GM21528 (cell line): Measurements from ENCODE around the gene EPX.
"Not testable (repeated sequence)": the region's sequence is repeated elsewhere in the genome, so short reads cannot be mapped to it uniquely, and the experiment has no call there.

Experiments used
- ATAC-seq: cut with Tn5 transposase; IDR thresholded peaks from one replicate; pipeline ENCODE4 v1.9.1; 2021; ENCODE audit warnings: mild to moderate bottlenecking, moderate library complexity; ENCODE audit not compliant: unreplicated experiment, low FRiP score

The EPX gene

DNA sequence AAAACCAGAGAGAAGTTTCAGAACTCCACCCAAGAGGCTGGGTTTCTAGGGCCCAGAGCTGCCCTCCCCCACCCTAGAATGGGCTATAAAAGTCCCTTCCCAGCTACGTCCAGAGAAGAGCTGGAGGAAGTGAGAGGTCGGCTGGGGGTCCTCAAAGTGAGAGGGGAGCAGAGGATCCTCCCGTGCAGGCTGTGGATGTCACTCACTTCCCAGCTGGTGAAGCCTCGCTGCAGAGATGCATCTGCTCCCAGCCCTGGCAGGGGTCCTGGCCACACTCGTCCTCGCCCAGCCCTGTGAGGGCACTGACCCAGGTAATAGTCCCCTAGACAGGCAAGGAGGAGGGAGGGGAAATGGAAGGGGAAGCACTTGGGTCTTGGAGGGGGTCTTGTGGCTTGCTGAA is at the start of gene EPX:
Gene EPX (plus strand): TSS at position 115 of the 400 bp plus-strand sequence. CDS start 121 bp downstream, at position 236.
- ATAC-seq = no peak

- not testable (repeated sequence) for ATAC-seq
These were observed 49.2 kb upstream of the EPX start for GRCh38 chr17:58143335-58143734.

DNA sequence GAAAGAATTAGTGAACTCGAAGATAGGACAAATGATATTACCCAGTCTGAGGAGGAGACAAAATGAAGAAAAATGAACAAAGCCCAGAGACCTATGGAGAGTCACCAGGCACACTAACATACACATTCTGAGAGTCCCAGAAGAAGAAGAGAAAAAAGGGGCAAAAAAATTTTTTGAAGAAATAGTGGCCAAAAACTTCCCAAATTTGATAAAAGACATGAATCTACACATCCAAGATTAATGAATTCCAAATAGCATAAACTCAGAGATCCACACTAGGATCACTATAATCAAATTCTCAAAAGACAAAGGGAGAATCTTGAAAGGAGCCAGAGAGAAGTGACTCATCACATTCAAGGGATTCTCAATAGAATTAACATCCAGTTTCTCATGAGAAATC is 47.7 kb upstream of the EPX start:
- ATAC-seq = no peak

DNA sequence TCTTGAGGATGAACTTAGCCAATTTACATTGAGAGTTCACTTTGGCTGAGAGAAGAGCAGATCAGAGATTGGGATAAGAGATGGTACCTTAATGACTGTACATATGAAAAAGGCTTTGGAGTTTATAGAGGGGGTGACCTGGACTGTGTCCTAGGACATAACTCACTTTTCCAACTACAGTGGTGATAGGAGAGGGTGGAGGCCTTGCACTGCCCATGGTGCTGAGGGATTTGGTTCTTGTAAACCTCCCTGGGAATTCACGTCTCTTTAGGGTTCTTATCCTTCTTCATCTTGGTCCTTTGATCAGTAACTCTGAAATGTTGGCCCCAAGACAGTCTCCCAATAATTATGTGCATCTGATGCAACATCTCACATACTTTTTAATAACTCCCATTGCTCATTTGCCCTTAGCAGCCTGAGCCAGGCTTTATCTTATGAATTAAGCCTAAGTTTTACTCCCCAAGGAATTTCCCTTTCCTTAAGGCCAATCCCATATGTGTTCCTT is 44.5 kb upstream of the EPX start, which contains the start of gene OR4D1:
Gene OR4D1 (plus strand): TSS at position 455 of the 505 bp plus-strand sequence. CDS start 6,770 bp downstream, outside the sequence.
- ATAC-seq = no peak

- no peak for ATAC-seq
These were observed 43.9 kb upstream of the EPX start for GRCh38 chr17:58148609-58149008.

DNA sequence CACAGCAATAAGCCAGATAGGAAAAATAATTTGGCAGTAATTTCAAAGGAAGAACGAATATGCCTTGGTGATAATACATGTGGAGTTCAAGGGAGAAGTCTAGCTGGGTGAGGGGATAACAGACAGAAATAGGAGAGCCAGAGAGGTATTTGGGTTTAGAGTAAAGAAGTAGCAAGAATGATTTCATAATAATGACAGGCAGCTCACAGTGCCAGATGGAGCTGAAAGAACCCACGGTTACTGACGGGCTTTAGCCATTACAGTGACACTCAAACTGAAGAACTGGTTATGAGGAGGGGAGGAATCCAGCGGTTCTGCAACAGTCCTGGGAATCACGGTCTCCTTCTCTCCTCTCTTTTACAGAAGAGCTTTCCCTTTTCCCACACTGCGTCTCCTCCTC is 42.1 kb upstream of the EPX start:
- ATAC-seq = no peak

DNA sequence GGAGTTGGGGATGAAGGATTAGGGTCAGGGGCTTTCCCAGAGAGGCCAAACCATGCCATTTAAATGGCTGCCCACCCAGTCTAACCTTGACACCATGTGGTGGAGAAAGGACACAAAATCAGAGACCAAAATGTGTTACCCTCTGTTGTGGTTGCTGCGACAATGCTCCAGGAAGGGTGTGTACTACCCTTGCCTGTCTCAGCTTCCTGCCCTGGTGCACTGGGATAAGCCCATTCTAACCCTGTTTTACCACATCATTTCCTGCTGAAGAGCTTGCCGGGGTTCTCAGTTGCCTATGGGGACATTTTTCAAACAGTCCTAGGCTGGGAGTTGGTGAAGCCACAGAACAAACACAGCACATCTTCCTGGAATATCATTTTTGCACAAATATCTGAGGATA is 39.5 kb upstream of the EPX start:
- no peak for ATAC-seq

- ATAC-seq = no peak
These were observed 38.9 kb upstream of the EPX start for GRCh38 chr17:58153671-58154070.

GRCh38 chr17:58156839-58157803 is 35.4 kb upstream of the EPX start:
- no peak for ATAC-seq

DNA sequence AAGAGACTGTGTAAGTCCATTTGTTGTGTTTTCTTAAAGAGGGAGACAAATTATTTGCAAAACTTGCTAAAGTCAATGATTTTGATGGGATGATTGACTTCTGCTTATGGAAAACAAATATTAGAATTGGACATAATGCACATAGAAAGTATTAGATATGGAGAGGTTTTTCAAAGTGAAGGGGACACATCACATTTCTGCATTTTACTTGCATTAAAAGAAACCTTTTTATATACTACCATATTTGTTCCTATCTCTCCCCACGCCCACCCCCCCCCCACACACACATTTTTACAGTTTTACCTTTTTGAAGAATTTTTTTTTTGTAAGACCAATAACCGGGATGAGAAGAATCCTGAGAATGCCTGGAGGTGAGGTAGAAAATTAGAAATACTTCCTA is 34.3 kb upstream of the EPX start:
- ATAC-seq = no peak

GRCh38 chr17:58161566-58161965 is 31.0 kb upstream of the EPX start:
- no peak for ATAC-seq

DNA sequence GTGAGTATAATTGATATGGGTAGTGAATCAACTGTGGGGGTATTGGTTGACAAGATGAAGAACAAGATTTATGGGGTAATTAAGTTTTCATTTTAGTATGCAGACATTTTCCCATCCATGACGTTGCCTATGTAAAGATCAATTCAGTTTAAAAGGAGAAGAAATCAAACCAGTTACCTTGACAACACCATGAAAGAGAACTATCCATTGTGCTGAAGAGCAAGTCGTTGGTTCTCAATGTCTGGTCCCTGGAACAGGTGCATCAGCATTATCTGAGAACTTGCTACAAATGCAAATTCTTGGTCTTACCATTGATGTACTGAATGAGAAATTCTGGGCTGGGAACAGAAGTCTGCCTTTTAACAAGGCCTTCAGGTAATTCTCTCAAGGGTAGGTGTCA is 26.5 kb upstream of the EPX start:
- ATAC-seq = no peak

DNA sequence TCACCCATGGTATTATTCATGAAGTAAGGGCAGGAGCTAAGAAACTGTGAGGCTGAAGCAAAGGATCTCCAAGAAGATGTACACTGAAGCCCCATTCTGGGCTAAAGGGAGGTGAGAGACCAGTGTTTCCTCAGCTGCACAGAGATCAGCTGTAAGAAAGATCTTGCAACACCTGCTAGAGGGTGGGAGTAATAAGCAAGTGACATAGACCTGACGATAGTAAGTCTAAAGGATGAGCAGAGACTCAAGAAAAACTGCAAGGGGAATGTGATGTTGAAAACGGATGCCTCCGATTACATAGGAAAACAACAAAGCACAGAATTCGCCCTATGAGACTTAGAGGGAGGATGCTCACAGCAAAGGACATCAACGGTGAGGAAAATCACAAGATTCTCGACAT is 25.8 kb upstream of the EPX start, which contains the start of gene OR4D2:
Gene OR4D2 (plus strand): TSS at position 301 of the 400 bp plus-strand sequence. CDS start 2,674 bp downstream, outside the sequence.
- no peak for ATAC-seq

GRCh38 chr17:58170622-58171021 is 21.9 kb upstream of the EPX start:
- ATAC-seq = no peak

GRCh38 chr17:58172369-58173071 is 20.0 kb upstream of the EPX start:
- no peak for ATAC-seq

DNA sequence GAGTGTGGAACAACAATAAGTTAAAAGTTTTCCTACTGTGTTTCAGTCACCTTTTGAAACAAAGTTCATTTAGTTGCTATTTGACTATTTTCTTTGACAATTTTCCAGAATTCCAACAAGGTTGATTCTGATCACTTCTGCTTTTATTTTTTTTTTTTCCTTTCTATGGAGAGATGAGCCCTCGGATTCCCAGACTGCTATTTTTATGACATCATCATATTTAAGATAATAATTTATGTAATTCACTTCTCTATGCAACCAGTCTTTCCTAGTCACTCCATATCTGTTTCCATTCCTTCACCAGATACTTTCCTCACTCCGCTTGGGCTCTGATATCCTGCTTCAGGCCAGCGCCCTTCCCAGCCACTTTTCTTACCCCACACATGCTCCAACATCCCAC is 17.7 kb upstream of the EPX start:
- no peak for ATAC-seq

DNA sequence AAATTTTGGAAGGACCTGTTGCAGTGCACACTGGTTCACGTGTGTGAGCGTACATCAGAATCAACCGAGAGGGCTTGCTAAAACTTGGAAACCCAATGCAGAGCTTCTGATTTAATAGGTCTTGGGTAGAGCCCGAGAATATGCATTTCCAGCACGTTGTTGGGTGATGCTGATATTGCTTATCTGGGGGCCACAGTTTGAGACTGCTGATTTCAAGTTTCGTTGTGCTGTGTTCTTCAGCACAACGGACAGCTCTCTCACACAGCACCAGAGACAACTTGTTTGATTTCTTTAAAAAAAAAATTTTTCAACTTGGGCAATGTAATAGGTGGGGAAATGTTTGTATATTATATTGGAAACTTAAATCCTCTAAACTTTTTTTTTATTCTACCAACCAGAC is 16.3 kb upstream of the EPX start:
- no peak for ATAC-seq

DNA sequence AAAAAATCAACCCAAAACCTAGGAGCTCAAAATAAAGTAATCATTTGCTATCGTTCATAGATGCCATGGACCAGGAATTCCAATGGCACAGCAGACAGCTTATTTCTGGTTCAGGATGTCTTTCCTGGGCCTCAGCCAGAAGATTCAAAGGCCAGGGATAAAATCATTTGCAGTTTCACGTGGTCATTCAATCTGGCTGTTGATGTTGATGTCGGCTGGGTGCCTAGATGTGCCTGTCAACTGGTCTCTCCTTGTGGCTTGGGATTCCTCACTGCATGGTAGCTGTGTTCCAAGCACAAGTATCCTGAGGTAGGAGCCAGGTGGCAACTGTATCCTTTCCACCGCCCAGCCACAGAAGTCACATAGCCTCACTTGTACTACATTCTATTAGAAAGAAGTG is 10.7 kb upstream of the EPX start:
- no peak for ATAC-seq

DNA sequence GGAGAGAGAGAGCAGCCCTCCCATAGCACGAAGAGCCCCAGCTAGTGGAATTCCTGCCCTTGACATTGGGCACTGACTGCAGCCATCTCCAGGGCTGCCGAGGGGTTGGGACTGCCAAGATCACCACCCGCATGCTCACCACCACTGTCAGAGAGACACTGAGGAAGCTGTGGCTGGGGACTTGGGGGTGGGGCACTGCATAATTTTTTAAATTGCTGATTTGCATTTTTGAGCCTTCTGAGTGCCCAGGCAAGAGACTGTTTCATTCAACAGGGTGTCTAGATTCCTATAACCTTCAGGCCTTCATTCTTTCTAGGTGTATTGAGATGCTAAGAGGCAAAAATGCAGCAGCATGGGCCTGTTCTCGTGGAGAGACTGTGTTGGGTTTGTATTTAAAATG is 9.0 kb upstream of the EPX start:
- ATAC-seq = no peak

DNA sequence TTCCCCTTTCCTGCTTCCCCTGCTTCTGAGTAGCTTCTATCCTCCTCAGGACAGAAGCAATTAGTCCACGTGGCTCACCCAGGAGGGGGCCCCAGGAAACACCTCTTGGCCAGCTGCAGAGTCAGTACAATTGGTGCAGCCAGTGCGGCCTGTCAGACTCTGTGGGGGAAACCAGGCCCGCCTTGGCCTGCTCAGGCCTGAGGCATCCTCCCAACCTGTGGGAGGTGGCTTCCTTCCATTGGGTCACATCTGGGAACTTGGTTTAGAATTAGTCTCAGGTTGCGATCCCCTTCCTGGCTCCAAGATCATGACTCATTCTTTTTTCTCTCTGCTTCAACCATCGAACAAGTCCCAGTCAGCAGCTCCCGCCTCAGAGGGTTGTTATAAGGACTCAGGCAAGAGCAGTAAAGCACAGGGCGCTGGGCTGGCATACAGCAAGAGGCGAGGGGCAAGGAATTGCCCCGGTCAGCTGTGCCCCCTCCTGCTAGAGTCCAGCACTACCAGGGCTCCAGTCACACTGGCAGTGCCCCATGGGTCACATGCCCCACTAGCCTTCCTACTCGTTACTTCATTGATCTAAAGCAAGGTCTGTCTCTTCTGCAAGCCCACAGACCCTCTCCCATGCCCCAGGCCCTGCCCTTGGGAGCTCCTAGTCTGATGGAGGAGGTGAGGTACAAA is 8.1 kb upstream of the EPX start:
- ATAC-seq = no peak
